Head of caudate nucleus (tissue), 42 donors: ENCODE data around the gene ZNF638.
"Not testable (repeated sequence)": the region's sequence is repeated elsewhere in the genome, so short reads cannot be mapped to it uniquely, and the experiment has no call there.

ENCODE experiments used
- DNase-seq, 42 donors: peaks; one replicate each; pipeline versions ENCODE4 v3.0.0 to v3.0.0-alpha.2; 2020 to 2021; ENCODE audit warnings: mixed read lengths in 7 of 42
- intact Hi-C: fragments of 100-400 bp; cut with DNase I; formaldehyde crosslinking; loops from one replicate; pipeline ENCODE4 v1.15.0; 2022

ZNF638 gene

GRCh38 chr2:71331581-71332434 lies at the start of gene ZNF638:
Gene ZNF638, plus strand, starts transcription at chr2:71331782. Its CDS starts 17,173 bp downstream, at chr2:71348955.
- peak; percentile 71 to 97 (median 92) for DNase-seq
- intact Hi-C loops: loop anchor here (5.0 kb wide), 1 partner anchor 105 kb away; the partner anchor contains the start of gene PAIP2B

GRCh38 chr2:71281950-71282349 lies 49.6 kb upstream of the ZNF638 start:
- no peak for DNase-seq
- intact Hi-C loops: no loop called here

GRCh38 chr2:71282493-71282892 lies 49.1 kb upstream of the ZNF638 start:
- intact Hi-C loops: no loop called here
- DNase-seq: peak in 5 of 42 donors; percentile 13 to 45 (median 22)

GRCh38 chr2:71283131-71283530 lies 48.5 kb upstream of the ZNF638 start:
- intact Hi-C loops: no loop called here
- no peak for DNase-seq

- no peak for DNase-seq
- intact Hi-C loops: no loop called here
These were observed 45.9 kb upstream of the ZNF638 start for GRCh38 chr2:71285706-71286105.

GRCh38 chr2:71291398-71291797 lies 40.2 kb upstream of the ZNF638 start:
- intact Hi-C loops: no loop called here

GRCh38 chr2:71292159-71292558 lies 39.4 kb upstream of the ZNF638 start:
- intact Hi-C loops: no loop called here
- no peak for DNase-seq

More at GRCh38 chr2:71291398-71291797, 40.2 kb upstream of the ZNF638 start:
- peak; percentile 24 to 87 (median 76) for DNase-seq

- intact Hi-C loops: loop anchor here (5.0 kb wide), 1 partner anchor 213 kb away; no protein-coding TSS in a partner anchor
- no peak for DNase-seq
These were observed 32.7 kb upstream of the ZNF638 start for GRCh38 chr2:71298914-71299313.

GRCh38 chr2:71299507-71299906 lies 32.1 kb upstream of the ZNF638 start:
- DNase-seq: no peak
- intact Hi-C loops: loop anchor here (5.0 kb wide), 1 partner anchor 213 kb away; no protein-coding TSS in a partner anchor

- no peak for DNase-seq
- intact Hi-C loops: no loop called here
These were observed 27.7 kb upstream of the ZNF638 start for GRCh38 chr2:71303849-71304248.

GRCh38 chr2:71306762-71307161 lies 24.8 kb upstream of the ZNF638 start:
- intact Hi-C loops: no loop called here
- DNase-seq: no peak

GRCh38 chr2:71313016-71313766 lies 18.4 kb upstream of the ZNF638 start:
- intact Hi-C loops: no loop called here

GRCh38 chr2:71317060-71317459 lies 14.5 kb upstream of the ZNF638 start:
- intact Hi-C loops: no loop called here
- DNase-seq: no peak

More at GRCh38 chr2:71313016-71313766, 18.4 kb upstream of the ZNF638 start:
- no peak for DNase-seq

- intact Hi-C loops: not testable (repeated sequence)
These were observed 13.7 kb upstream of the ZNF638 start for GRCh38 chr2:71317900-71318299.

GRCh38 chr2:71323386-71323785 lies 8.2 kb upstream of the ZNF638 start:
- intact Hi-C loops: no loop called here
- no peak for DNase-seq

More at GRCh38 chr2:71317900-71318299, 13.7 kb upstream of the ZNF638 start:
- not testable (repeated sequence) for DNase-seq

GRCh38 chr2:71326968-71327367 lies 4.6 kb upstream of the ZNF638 start:
- no peak for DNase-seq
- intact Hi-C loops: no loop called here

- DNase-seq: no peak
- intact Hi-C loops: no loop called here
These were observed 3.7 kb upstream of the ZNF638 start for GRCh38 chr2:71327916-71328315.

GRCh38 chr2:71330155-71330554 lies 1.4 kb upstream of the ZNF638 start:
- no peak for DNase-seq
- intact Hi-C loops: loop anchor here (5.0 kb wide), 1 partner anchor 103 kb away; the partner anchor contains the start of gene PAIP2B

GRCh38 chr2:71330585-71331330 lies 824 bp upstream of the ZNF638 start:
- intact Hi-C loops: loop anchor here (5.0 kb wide), 1 partner anchor 103 kb away; the partner anchor contains the start of gene PAIP2B
- DNase-seq: no peak
